HCT116 (cell line): ENCODE data around the gene SNRPA1. TPM values are rescaled to one million over a fixed set of nuclear protein-coding genes. Genes with fewer than 3 reads are reported as not detected.

Experiments used
- ATAC-seq: fragments of 200-7000 bp; cut with Tn5 transposase; 2 replicates; pipeline ENCODE4 v1.9.1; 2020; ENCODE audit warnings: mild to moderate bottlenecking, moderate library complexity
- BruUV-seq: library from RNA; stranded (reverse); fragments of 400-500 nt; replicated peaks from 2 replicates; lab custom pipeline; 2021; lab: Mats Ljungman, UMichigan
- CTCF ChIA-PET: fragments of 300-600 bp; sonication (Branson Sonifier 250); formaldehyde crosslinking; loops from one replicate; lab custom pipeline; 2021; ENCODE audit warnings: antibody characterized with exemption; lab: Charles Lee
- POLR2A ChIA-PET: fragments of 300-600, 350-600 bp; sonication (Branson Sonifier 250); formaldehyde crosslinking; loops from one replicate; lab custom pipeline; 2021; ENCODE audit warnings: antibody characterized with exemption; lab: Charles Lee
- RAD21 ChIA-PET, 2 experiments: fragments of 300-600 bp; sonication (Branson Sonifier 250); formaldehyde crosslinking; loops; one replicate each; lab custom pipeline; 2023; ENCODE audit warnings: low total read pairs in 2 of 2; ENCODE audit not compliant: uncharacterized antibody in 2 of 2, unreplicated experiment in 2 of 2, low non-redundant PET in 1 of 2; lab: Charles Lee
- DNase-seq: peaks from one replicate; pipeline ENCODE4 v3.0.0-alpha.2; 2010; ENCODE audit warnings: low read depth, low spot score
- H2AFZ ChIP-seq: fragments of 200-600 bp; shearing (Covaris generic), sonication (generic); 2 replicates; pipeline ENCODE4 v1.6.1; 2017; ENCODE audit warnings: low read depth, mixed run types, mixed read lengths, antibody characterized with exemption, low read length; ENCODE audit not compliant: poor library complexity, severe bottlenecking
- H3K27ac ChIP-seq: 2 replicates; pipeline ENCODE4 v1.5.1; 2012; ENCODE audit warnings: low read depth, low read length
- H3K27me3 ChIP-seq: fragments of 200-600 bp; sonication (generic); 2 replicates; pipeline ENCODE4 v1.6.1; 2016; ENCODE audit warnings: mixed run types, low read length, mixed read lengths; ENCODE audit not compliant: insufficient read depth
- H3K36me3 ChIP-seq, 2 experiments: fragments of 200-500 bp in 1 of 2; fragments of 200-600 bp in 1 of 2; sonication (Bioruptor generic) in 1 of 2; sonication (generic) in 1 of 2; 2 replicates each; pipeline versions ENCODE4 v1.5.1 to v1.6.1; 2014 to 2016; ENCODE audit warnings: low read length in 2 of 2, inconsistent platforms in 1 of 2, mixed read lengths in 1 of 2, mixed run types in 1 of 2; ENCODE audit not compliant: insufficient read depth in 2 of 2, control insufficient read depth in 1 of 2
- H3K4me1 ChIP-seq, 2 experiments: fragments of 200-600 bp in 1 of 2; sonication (generic) in 1 of 2; 2 replicates each; pipeline versions ENCODE4 v1.5.1 to v1.6.1; 2012 to 2017; ENCODE audit warnings: low read length in 2 of 2, inconsistent platforms in 1 of 2, mild to moderate bottlenecking in 1 of 2, mixed read lengths in 1 of 2, mixed run types in 1 of 2, moderate library complexity in 1 of 2; ENCODE audit not compliant: insufficient read depth in 2 of 2, control insufficient read depth in 1 of 2
- H3K4me2 ChIP-seq: fragments of 200-600 bp; sonication (generic); 2 replicates; pipeline ENCODE4 v1.6.1; 2017; ENCODE audit warnings: mixed run types, low read length, mixed read lengths
- H3K4me3 ChIP-seq, 2 experiments: fragments of 200-600 bp in 1 of 2; sonication (generic) in 1 of 2; replicated peaks in 1 of 2; 2 replicates each; pipeline ENCODE4 v1.5.1; 2011 to 2016; ENCODE audit warnings: low read length in 2 of 2, control low read depth in 1 of 2, low read depth in 1 of 2, mild to moderate bottlenecking in 1 of 2, mixed read lengths in 1 of 2, mixed run types in 1 of 2
- H3K79me2 ChIP-seq: fragments of 200-600 bp; sonication (generic); 2 replicates; pipeline ENCODE4 v1.6.1; 2017; ENCODE audit warnings: mild to moderate bottlenecking, mixed run types, low read length, moderate library complexity, mixed read lengths; ENCODE audit not compliant: insufficient read depth
- H3K9ac ChIP-seq: fragments of 200-600 bp; sonication (generic); 2 replicates; pipeline ENCODE4 v1.6.1; 2016; ENCODE audit warnings: low read length, mixed read lengths
- H3K9me2 ChIP-seq: fragments of 200-600 bp; sonication (generic), shearing (Covaris generic); 2 replicates; pipeline ENCODE4 v1.6.1; 2017; ENCODE audit warnings: mixed run types, mild to moderate bottlenecking, moderate library complexity; ENCODE audit not compliant: insufficient read depth
- H3K9me3 ChIP-seq, 2 experiments: fragments of 200-500 bp in 1 of 2; fragments of 200-600 bp in 1 of 2; sonication (Bioruptor generic) in 1 of 2; sonication (generic) in 1 of 2; 2 replicates each; pipeline ENCODE4 v1.6.1; 2014 to 2017; ENCODE audit warnings: low read length in 2 of 2, mixed read lengths in 2 of 2, inconsistent platforms in 1 of 2, low read depth in 1 of 2, mild to moderate bottlenecking in 1 of 2, mixed run types in 1 of 2, moderate library complexity in 1 of 2; ENCODE audit not compliant: control insufficient read depth in 1 of 2, insufficient read depth in 1 of 2
- H4K20me1 ChIP-seq: fragments of 200-600 bp; sonication (generic), shearing (Covaris generic); 2 replicates; pipeline ENCODE4 v1.6.1; 2017; ENCODE audit warnings: mixed run types, mild to moderate bottlenecking, moderate library complexity; ENCODE audit not compliant: insufficient read depth
- CBX3 ChIP-seq: IDR thresholded peaks from 2 replicates; pipeline ENCODE4 v1.6.1; 2012; ENCODE audit warnings: low read depth
- CEBPB ChIP-seq: IDR thresholded peaks from 2 replicates; pipeline ENCODE4 v1.6.1; 2012; ENCODE audit warnings: low read depth
- EGR1 ChIP-seq: IDR thresholded peaks from 2 replicates; pipeline ENCODE4 v1.6.1; 2012; ENCODE audit warnings: low read depth
- ELF1 ChIP-seq: IDR thresholded peaks from 2 replicates; pipeline ENCODE4 v1.6.1; 2012; ENCODE audit warnings: low read depth, borderline replicate concordance
- FOSL1 ChIP-seq: IDR thresholded peaks from 2 replicates; pipeline ENCODE4 v1.6.1; 2012; ENCODE audit warnings: low read depth
- JUND ChIP-seq: IDR thresholded peaks from 2 replicates; pipeline ENCODE4 v1.6.1; 2012
- POLR2A ChIP-seq: IDR thresholded peaks from 2 replicates; pipeline ENCODE4 v1.7.0; 2011; ENCODE audit warnings: borderline replicate concordance; ENCODE audit not compliant: insufficient read depth, insufficient read length; ENCODE audit errors: extremely low read depth
- POLR2AphosphoS5 ChIP-seq: IDR thresholded peaks from 2 replicates; pipeline ENCODE4 v1.6.1; 2011; ENCODE audit warnings: mild to moderate bottlenecking, low read depth, low read length, moderate library complexity
- SIN3A ChIP-seq: IDR thresholded peaks from 2 replicates; pipeline ENCODE4 v1.6.1; 2012; ENCODE audit warnings: low read depth
- SP1 ChIP-seq: IDR thresholded peaks from 2 replicates; pipeline ENCODE4 v1.6.1; 2012; ENCODE audit warnings: low read depth
- SRF ChIP-seq: IDR thresholded peaks from 2 replicates; pipeline ENCODE4 v1.6.1; 2012; ENCODE audit warnings: low read depth
- YY1 ChIP-seq: IDR thresholded peaks from 2 replicates; pipeline ENCODE4 v1.6.1; 2011; ENCODE audit warnings: low read length, low read depth, moderate library complexity, mild to moderate bottlenecking; ENCODE audit not compliant: insufficient replicate concordance; ENCODE audit errors: extremely low read depth
- ZFX ChIP-seq: fragments of 450-650 bp; IDR thresholded peaks from 2 replicates; pipeline ENCODE4 v1.6.1; 2017
- ZNF274 ChIP-seq: fragments of 200-500 bp; sonication (Bioruptor generic); IDR thresholded peaks from 2 replicates; pipeline ENCODE4 v1.6.1; 2014; ENCODE audit warnings: mild to moderate bottlenecking, low read depth, low read length, inconsistent platforms
- intact Hi-C: fragments of 100-400 bp; cut with micrococcal nuclease; formaldehyde crosslinking; loops from 2 replicates; pipeline ENCODE4 v1.10.0; 2022
- total RNA-seq: library from RNA; stranded (reverse); gene quantifications from one replicate; pipeline ENCODE4 v1.2.1, GENCODE V29; 2021; ENCODE audit not compliant: unreplicated experiment
- TF ChIP-seq, protein P1 (sequence below): IDR thresholded peaks from 2 replicates; pipeline ENCODE4 v1.6.1; 2011; ENCODE audit warnings: mild to moderate bottlenecking, low read length, moderate library complexity; ENCODE audit not compliant: insufficient replicate concordance; ENCODE audit errors: extremely low read depth
- TF ChIP-seq, protein P2 (sequence below), 3 experiments: fragments of 200-600 bp in 1 of 3; sonication (generic) in 1 of 3; IDR thresholded peaks in 2 of 3; conservative IDR thresholded peaks in 1 of 3; 2 replicates each; pipeline ENCODE4 v1.5.1; 2012 to 2017; ENCODE audit warnings: low read depth in 2 of 3, low read length in 2 of 3, antibody characterized with exemption in 1 of 3, borderline replicate concordance in 1 of 3, control low read depth in 1 of 3, mild to moderate bottlenecking in 1 of 3, mixed read lengths in 1 of 3, mixed run types in 1 of 3, moderate library complexity in 1 of 3; ENCODE audit not compliant: insufficient read depth in 1 of 3
- TF ChIP-seq, protein P3 (sequence below): IDR thresholded peaks from 2 replicates; pipeline ENCODE4 v1.6.1; 2012; ENCODE audit warnings: low read depth
- TF ChIP-seq, protein P4 (sequence below): IDR thresholded peaks from 2 replicates; pipeline ENCODE4 v1.6.1; 2012

The SNRPA1 gene
- total RNA-seq, 1 experiment from 2014 or later = 104 TPM

DNA sequence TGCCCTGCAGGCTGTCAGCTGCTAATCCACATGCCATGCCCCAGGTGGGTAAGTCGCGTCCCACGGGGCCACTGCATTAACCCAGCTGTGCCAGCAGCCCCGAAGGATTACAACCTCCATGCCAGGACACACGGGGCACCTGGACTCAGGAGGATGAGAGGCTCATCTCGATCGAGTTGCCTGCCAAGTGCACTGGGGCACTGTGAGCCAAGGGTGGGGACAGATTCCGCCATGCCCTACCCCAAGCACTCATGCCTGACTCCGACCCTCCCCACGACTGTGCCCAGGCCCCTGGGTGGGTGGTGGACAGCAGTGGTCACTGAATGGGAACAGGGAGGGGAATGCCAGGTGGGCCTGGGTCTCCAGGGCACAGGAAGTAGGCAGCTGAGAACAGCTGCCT, 20.7 kb upstream of the SNRPA1 start:
- ChIA-PET CTCF (no interaction called here), POLR2A (no interaction called here), RAD21 (no interaction called here)
- Histone ChIP-seq H3K9me3 (no peaks in the 10 kb centered on the region), H4K20me1 (no peaks in the 10 kb centered on the region), H3K4me2 (no peak overlapping the region), H3K79me2 (no peaks in the 10 kb centered on the region), H3K9ac (no peak overlapping the region), H3K27me3 (no peaks in the 10 kb centered on the region), H3K36me3 (no peaks in the 10 kb centered on the region), H3K9me2 (no peaks in the 10 kb centered on the region), H3K4me3 (no peak overlapping the region), H3K4me1 (no peaks in the 10 kb centered on the region), H2AFZ (no peak overlapping the region), H3K27ac (no peak overlapping the region)
- DNase-seq (no peak), ATAC-seq (no peak)
- no peak for TF ChIP-seq ELF1
- no peak for TF ChIP-seq JUND
- TF ChIP-seq YY1 = no peak
- TF ChIP-seq SP1 = no peak
- TF ChIP-seq SIN3A = no peak
- TF ChIP-seq, protein P1, sequence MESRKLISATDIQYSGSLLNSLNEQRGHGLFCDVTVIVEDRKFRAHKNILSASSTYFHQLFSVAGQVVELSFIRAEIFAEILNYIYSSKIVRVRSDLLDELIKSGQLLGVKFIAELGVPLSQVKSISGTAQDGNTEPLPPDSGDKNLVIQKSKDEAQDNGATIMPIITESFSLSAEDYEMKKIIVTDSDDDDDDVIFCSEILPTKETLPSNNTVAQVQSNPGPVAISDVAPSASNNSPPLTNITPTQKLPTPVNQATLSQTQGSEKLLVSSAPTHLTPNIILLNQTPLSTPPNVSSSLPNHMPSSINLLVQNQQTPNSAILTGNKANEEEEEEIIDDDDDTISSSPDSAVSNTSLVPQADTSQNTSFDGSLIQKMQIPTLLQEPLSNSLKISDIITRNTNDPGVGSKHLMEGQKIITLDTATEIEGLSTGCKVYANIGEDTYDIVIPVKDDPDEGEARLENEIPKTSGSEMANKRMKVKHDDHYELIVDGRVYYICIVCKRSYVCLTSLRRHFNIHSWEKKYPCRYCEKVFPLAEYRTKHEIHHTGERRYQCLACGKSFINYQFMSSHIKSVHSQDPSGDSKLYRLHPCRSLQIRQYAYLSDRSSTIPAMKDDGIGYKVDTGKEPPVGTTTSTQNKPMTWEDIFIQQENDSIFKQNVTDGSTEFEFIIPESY = no peak
- TF ChIP-seq, protein P2, sequence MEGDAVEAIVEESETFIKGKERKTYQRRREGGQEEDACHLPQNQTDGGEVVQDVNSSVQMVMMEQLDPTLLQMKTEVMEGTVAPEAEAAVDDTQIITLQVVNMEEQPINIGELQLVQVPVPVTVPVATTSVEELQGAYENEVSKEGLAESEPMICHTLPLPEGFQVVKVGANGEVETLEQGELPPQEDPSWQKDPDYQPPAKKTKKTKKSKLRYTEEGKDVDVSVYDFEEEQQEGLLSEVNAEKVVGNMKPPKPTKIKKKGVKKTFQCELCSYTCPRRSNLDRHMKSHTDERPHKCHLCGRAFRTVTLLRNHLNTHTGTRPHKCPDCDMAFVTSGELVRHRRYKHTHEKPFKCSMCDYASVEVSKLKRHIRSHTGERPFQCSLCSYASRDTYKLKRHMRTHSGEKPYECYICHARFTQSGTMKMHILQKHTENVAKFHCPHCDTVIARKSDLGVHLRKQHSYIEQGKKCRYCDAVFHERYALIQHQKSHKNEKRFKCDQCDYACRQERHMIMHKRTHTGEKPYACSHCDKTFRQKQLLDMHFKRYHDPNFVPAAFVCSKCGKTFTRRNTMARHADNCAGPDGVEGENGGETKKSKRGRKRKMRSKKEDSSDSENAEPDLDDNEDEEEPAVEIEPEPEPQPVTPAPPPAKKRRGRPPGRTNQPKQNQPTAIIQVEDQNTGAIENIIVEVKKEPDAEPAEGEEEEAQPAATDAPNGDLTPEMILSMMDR (IDR thresholded peaks at IDR 0.05 in 2 of 3, conservative IDR thresholded peaks at IDR 0.05 in 1 of 3; ENCODE audit: borderline replicate concordance in 1 of 3, insufficient read depth in 1 of 3, low read depth in 2 of 3, low read length in 2 of 3) = no peak
- no peak for TF ChIP-seq ZFX
- no peak for TF ChIP-seq SRF
- no peak for TF ChIP-seq EGR1
- TF ChIP-seq ZNF274 = no peak
- TF ChIP-seq CBX3 = no peak
- TF ChIP-seq POLR2A = no peak
- no peak for TF ChIP-seq FOSL1
- TF ChIP-seq, protein P3, sequence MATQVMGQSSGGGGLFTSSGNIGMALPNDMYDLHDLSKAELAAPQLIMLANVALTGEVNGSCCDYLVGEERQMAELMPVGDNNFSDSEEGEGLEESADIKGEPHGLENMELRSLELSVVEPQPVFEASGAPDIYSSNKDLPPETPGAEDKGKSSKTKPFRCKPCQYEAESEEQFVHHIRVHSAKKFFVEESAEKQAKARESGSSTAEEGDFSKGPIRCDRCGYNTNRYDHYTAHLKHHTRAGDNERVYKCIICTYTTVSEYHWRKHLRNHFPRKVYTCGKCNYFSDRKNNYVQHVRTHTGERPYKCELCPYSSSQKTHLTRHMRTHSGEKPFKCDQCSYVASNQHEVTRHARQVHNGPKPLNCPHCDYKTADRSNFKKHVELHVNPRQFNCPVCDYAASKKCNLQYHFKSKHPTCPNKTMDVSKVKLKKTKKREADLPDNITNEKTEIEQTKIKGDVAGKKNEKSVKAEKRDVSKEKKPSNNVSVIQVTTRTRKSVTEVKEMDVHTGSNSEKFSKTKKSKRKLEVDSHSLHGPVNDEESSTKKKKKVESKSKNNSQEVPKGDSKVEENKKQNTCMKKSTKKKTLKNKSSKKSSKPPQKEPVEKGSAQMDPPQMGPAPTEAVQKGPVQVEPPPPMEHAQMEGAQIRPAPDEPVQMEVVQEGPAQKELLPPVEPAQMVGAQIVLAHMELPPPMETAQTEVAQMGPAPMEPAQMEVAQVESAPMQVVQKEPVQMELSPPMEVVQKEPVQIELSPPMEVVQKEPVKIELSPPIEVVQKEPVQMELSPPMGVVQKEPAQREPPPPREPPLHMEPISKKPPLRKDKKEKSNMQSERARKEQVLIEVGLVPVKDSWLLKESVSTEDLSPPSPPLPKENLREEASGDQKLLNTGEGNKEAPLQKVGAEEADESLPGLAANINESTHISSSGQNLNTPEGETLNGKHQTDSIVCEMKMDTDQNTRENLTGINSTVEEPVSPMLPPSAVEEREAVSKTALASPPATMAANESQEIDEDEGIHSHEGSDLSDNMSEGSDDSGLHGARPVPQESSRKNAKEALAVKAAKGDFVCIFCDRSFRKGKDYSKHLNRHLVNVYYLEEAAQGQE = no peak
- TF ChIP-seq POLR2AphosphoS5 = no peak
- TF ChIP-seq, protein P4, sequence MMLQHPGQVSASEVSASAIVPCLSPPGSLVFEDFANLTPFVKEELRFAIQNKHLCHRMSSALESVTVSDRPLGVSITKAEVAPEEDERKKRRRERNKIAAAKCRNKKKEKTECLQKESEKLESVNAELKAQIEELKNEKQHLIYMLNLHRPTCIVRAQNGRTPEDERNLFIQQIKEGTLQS = no peak
- no peak for TF ChIP-seq CEBPB
- BruUV-seq = no TSS peak
- intact Hi-C loops = no loop called here
